Rectal smooth muscle tissue (tissue), 1 donor: Measurements from ENCODE around the gene ENG.

Experiments used
- H3K27ac ChIP-seq: one replicate; pipeline ENCODE4 v1.7.0; 2013; ENCODE audit warnings: low read depth, low read length, inconsistent platforms
- H3K27me3 ChIP-seq: one replicate; pipeline ENCODE4 v1.7.0; 2013; ENCODE audit warnings: low read length; ENCODE audit not compliant: control insufficient read depth, insufficient read depth
- H3K36me3 ChIP-seq: one replicate; pipeline ENCODE4 v1.7.0; 2013; ENCODE audit warnings: low read length; ENCODE audit not compliant: control insufficient read depth, insufficient read depth
- H3K4me1 ChIP-seq: one replicate; pipeline ENCODE4 v1.7.0; 2013; ENCODE audit warnings: low read length; ENCODE audit not compliant: control insufficient read depth, insufficient read depth
- H3K4me3 ChIP-seq: one replicate; pipeline ENCODE4 v1.7.0; 2013; ENCODE audit warnings: low read length
- H3K9ac ChIP-seq: one replicate; pipeline ENCODE4 v1.7.0; 2013; ENCODE audit warnings: low read length

Gene ENG

DNA sequence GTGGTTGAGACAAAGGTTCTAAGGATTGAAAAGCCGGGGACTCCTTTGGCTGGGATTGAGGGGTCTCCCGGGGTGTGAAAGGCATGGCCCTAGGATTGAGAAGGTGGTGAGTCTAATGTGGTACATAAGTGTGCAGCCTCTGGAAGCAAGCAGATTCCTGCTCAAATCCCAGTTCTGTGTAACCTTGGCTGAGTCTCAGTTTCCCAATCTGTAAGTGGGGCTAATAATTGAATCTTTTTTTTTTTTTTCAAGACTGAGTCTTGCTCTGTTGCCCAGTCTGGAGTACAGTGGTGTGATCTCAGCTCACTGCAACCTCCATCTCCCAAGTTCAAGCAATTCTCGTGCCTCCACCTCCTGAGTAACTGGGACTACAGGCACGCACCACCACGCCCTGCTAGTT, 81.9 kb downstream of the ENG start:
- Histone ChIP-seq H3K4me1 (no peaks in the 10 kb centered on the region), H3K36me3 (no peaks in the 10 kb centered on the region), H3K9ac (no peak overlapping the region), H3K4me3 (no peak overlapping the region), H3K27ac (no peak overlapping the region), H3K27me3 (no peaks in the 10 kb centered on the region)

DNA sequence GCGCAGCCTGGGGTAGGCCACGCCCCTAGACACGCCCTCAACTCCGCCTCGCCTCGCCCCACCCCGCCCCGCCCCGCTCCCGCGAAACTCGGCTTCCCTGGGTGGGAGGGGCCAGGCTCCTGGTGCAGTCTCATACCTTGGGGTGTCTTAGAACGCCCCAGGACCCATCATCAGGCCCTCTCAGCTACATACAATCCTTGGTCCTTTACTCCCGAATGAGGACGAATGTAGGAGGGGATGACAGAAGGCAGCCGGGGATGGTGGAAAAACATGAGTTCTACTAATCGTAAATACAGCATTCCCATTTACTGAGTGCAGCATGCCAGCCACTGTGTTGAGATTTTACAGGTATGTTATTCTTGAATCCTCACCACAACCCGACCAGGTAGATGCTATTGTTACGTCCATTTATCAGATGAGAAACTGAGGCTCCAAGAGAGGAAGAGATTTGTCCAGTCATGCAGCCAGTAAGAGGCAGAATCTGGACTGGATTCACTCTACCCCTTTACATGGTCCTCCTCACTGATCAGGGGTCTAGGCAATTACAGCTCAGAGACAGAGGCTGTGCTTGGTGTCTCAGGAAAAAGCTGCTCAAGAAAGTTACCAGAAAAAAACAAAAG, 82.8 kb downstream of the ENG start:
- Histone ChIP-seq H3K36me3 (no peaks in the 10 kb centered on the region), H3K9ac (no peak overlapping the region), H3K4me1 (no peaks in the 10 kb centered on the region), H3K27me3 (no peaks in the 10 kb centered on the region), H3K27ac (no peak overlapping the region), H3K4me3 (peak overlapping the region; percentile 57)

DNA sequence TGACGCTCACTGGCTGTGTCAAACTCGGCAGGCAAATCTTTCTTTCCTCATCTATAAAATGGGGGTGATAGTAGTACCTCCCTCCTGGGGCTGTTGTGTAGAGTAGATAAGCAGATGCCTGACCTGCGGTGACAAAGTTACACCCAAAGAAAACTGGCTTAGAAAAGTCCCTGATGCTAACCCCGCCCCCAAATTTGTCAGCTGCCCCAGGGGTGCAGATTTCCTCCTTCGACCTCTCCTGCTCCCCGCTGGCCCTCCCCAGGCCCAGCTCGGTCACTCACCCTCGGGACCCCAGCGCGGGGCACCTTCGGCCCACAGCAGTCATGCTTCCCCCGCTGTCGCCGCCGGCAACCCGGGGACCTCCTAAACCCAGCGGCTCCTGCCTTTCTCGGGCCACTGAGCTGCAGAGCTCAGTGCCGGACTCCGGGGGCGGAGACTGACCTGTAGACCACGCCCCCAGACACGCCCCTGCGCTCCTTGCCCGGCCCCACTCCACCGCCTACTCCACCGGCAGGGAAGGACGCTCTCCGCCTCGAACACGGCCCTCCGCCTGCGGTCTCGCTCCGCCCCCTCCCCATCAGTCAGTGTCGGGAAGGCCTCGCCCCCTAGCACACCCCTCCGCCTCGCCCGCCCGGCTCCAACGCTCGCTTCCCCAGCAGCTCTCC, 83.4 kb downstream of the ENG start:
- no peak overlapping the region for H3K9ac ChIP-seq
- H3K27ac ChIP-seq, result peak overlapping the region; percentile 16
- no peaks in the 10 kb centered on the region for H3K36me3 ChIP-seq
- H3K4me1 ChIP-seq, result no peaks in the 10 kb centered on the region
- H3K27me3 ChIP-seq, result no peaks in the 10 kb centered on the region
- peak overlapping the region; percentile 57 for H3K4me3 ChIP-seq

DNA sequence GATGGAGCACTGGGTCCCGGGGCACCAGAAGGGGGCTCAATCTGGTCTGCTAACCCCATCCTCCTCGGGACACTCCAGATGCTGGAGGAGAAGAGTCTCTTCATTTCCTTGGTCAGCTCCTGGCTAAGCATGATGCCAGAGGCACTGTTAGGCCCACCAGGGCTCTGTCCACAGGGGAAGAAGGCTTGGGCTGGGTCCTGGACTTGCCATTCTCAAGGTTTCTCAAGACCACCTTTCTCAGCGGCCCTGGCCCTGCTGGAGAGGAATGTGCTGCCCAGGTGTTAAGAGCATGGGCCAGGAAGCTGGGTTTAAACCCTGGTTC, 83.9 kb downstream of the ENG start:
- H3K27me3 ChIP-seq, result no peaks in the 10 kb centered on the region
- H3K9ac ChIP-seq, result no peak overlapping the region
- no peaks in the 10 kb centered on the region for H3K36me3 ChIP-seq

DNA sequence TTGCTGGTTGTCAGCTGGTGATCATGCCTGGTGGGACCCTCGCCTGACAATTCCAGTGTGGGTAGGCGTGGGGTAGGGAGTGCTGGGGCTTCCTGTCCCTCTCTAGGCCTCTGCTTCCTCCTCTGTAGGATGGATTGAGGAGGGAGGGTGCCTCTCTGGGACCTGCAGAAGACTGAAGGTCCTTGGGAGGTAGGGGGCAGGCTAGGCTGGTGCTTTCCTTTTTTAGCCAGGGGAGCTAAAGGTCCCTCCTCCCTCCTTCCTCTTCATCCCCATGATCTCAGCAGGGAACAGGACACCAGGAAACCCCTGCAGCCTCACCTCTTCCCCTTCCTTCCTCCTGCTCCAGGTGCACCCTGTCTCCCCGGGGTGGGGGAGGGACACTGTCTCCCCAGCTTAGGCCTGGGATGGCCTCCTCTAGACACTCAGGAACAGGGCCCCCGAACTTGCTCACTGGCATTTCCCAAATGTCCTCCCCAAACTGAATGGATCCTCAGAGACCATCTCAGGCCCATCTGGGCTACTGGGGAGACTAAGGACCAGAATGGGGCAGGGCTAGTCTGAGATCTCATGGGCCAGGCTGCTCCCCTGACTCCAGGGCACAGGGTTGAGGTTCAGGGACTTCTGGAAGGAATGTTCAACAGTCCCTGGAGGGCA, 84.4 kb downstream of the ENG start:
- no peak overlapping the region for H3K9ac ChIP-seq
- H3K36me3 ChIP-seq, result no peaks in the 10 kb centered on the region
- no peaks in the 10 kb centered on the region for H3K27me3 ChIP-seq
- peak overlapping the region; percentile 16 for H3K27ac ChIP-seq
- H3K4me1 ChIP-seq, result no peaks in the 10 kb centered on the region
- H3K4me3 ChIP-seq, result peak overlapping the region; percentile 57

More for the DNA sequence above, 83.9 kb downstream of the ENG start:
- Histone ChIP-seq H3K4me3 (peak overlapping the region; percentile 57), H3K27ac (peak overlapping the region; percentile 16), H3K4me1 (no peaks in the 10 kb centered on the region)

DNA sequence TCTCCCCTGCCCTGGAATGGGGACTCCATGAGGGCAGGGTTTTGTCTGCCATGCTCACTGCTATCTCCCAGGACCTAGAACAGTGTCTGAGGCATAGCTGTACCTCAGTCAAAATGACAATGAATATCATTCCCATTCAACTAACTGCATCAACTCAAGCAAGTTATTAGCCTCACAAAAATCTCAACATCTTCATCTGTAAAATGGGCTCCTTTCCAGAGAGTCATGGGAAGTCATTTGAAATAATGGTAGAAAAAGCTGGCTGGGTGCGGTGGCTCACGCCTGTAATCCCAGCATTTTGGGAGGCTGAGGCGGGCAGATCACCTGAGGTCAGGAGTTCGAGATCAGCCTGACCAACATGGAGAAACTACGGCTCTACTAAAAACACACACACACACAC, 85.4 kb downstream of the ENG start:
- Histone ChIP-seq H3K36me3 (no peaks in the 10 kb centered on the region), H3K9ac (no peak overlapping the region), H3K27ac (no peak overlapping the region), H3K4me1 (no peaks in the 10 kb centered on the region), H3K4me3 (no peak overlapping the region), H3K27me3 (no peaks in the 10 kb centered on the region)

DNA sequence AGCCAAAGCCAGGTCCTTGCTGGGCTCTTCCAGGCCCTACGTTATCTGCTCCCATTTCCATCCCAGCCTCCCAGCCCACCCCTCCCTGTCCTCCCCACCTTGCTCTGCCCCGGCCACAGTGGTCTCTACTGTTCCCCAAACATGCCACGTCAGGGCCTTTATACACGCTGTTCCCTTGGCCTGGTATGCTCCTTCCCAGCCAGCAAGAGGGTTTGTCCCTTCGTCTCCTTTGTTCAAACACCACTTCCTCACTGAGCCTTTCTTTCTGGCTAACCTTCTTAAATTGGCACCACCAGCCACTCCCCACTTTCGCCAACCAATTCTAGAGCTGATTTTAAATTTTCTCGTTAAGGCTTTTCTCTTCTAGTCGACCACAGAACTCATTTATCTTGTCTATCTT, 85.8 kb downstream of the ENG start:
- Histone ChIP-seq H3K27ac (no peak overlapping the region), H3K27me3 (no peaks in the 10 kb centered on the region), H3K4me1 (no peaks in the 10 kb centered on the region), H3K9ac (no peak overlapping the region), H3K36me3 (no peaks in the 10 kb centered on the region), H3K4me3 (no peak overlapping the region)

DNA sequence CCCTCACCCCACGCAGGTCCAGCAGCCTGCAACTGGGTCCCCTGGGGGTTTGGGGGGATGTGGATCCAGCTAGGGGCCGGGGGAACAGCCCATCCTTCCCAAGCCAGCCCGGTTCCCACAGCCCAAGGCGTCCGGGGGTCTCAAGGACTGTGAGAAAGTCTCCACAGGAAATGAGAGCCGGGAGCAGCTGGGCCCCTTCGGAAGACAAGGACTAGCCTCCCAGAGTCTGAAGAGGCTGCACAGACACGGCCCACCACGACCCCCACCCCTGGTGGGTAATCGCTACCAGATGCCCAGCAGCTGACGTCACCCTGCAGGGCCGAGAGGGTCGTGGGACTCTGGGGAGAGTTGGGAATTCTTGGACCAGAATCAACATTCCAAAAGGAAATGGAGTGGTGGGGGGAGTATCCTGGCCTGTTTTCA, 86.5 kb downstream of the ENG start:
- H3K27ac ChIP-seq, result peak overlapping the region; percentile 16
- H3K9ac ChIP-seq, result no peak overlapping the region
- no peak overlapping the region for H3K4me3 ChIP-seq
- H3K27me3 ChIP-seq, result no peaks in the 10 kb centered on the region
- H3K36me3 ChIP-seq, result no peaks in the 10 kb centered on the region
- no peaks in the 10 kb centered on the region for H3K4me1 ChIP-seq

DNA sequence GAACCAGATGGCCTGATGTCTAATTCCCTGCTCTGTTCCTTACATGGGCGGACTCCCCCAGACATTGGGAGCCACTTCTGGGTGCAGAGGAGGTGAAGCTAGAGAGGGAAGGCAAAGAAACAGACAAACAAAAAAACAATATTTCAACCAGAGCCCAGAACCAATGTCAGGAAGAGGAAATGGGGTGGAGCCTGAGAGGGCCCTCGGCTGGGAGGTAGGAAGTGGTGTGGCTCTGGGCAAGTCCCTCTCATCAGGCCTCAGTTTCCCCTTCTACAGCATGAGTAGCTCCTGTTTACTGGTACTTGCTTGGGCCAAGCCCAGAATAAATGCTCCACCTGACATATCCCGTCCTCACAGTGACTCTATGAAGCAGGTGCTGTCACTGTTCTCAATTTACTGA, 87.0 kb downstream of the ENG start:
- H3K4me1 ChIP-seq, result no peaks in the 10 kb centered on the region
- no peak overlapping the region for H3K9ac ChIP-seq
- no peak overlapping the region for H3K4me3 ChIP-seq
- no peaks in the 10 kb centered on the region for H3K27me3 ChIP-seq
- no peaks in the 10 kb centered on the region for H3K36me3 ChIP-seq
- peak overlapping the region; percentile 16 for H3K27ac ChIP-seq

DNA sequence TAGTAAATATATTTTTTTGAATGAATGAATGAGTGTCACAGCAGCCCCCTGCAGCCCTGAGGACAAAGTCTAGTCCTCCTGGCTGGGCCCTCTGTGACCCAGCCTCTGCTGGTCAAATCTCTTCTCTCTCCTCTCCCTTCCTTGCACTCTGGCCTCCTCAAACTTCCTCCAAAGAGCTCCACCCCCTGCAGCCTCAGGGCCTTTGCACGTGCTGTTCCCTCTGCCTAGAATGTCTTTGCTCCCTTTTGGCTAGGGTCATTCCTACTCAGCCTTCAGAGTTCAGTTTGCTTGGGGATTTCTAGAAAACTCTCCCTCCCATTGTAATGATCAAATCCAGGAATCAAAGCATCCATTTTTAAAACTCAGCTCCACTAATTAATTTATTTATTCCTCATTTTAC, 89.0 kb downstream of the ENG start:
- H3K27ac ChIP-seq, result no peak overlapping the region
- no peaks in the 10 kb centered on the region for H3K4me1 ChIP-seq
- no peaks in the 10 kb centered on the region for H3K27me3 ChIP-seq
- H3K4me3 ChIP-seq, result no peak overlapping the region
- H3K9ac ChIP-seq, result no peak overlapping the region
- H3K36me3 ChIP-seq, result no peaks in the 10 kb centered on the region
